Suprapubic skin (tissue), 4 donors: ENCODE data around the gene SLC22A31. TPM values are rescaled to one million over a fixed set of nuclear protein-coding genes. Genes with fewer than 3 reads are reported as not detected.
A peak's percentile ranks its signal among the peaks of the same experiment; 100 is the strongest.

ENCODE experiments used
- DNase-seq, 2 donors: peaks; one replicate each; pipeline ENCODE4 v3.0.0-alpha.2; 2019; ENCODE audit warnings: low spot score in 2 of 2
- H3K27ac ChIP-seq: fragments of 200-600 bp; sonication (generic); one replicate; pipeline ENCODE4 v1.5.1; 2019
- H3K27me3 ChIP-seq: fragments of 200-600 bp; sonication (generic); one replicate; pipeline ENCODE4 v1.5.1; 2019
- H3K36me3 ChIP-seq: fragments of 200-600 bp; sonication (generic); one replicate; pipeline ENCODE4 v1.5.1; 2019
- H3K4me1 ChIP-seq: fragments of 200-600 bp; sonication (generic); one replicate; pipeline ENCODE4 v1.5.1; 2019
- H3K4me3 ChIP-seq: fragments of 200-600 bp; sonication (generic); one replicate; pipeline ENCODE4 v1.5.1; 2019; ENCODE audit warnings: mild to moderate bottlenecking
- H3K9me3 ChIP-seq: fragments of 200-600 bp; sonication (generic); one replicate; pipeline ENCODE4 v1.5.1; 2019
- CTCF ChIP-seq, 2 donors: fragments of 200-600 bp in 1 of 2; fragments of 450-650 bp in 1 of 2; sonication (generic) in 1 of 2; IDR thresholded peaks; one replicate each; pipeline ENCODE4 v1.5.1; 2016 to 2019; ENCODE audit warnings: antibody characterized with exemption in 2 of 2, mild to moderate bottlenecking in 1 of 2, moderate library complexity in 1 of 2
- EP300 ChIP-seq: sonication (generic); formaldehyde crosslinking; IDR thresholded peaks from one replicate; pipeline ENCODE4 v1.6.1; 2017; ENCODE audit warnings: antibody characterized with exemption
- POLR2A ChIP-seq, 2 donors: fragments of 450-650 bp; IDR thresholded peaks; one replicate each; pipeline ENCODE4 v1.6.1; 2017; ENCODE audit warnings: antibody characterized with exemption in 2 of 2, mild to moderate bottlenecking in 2 of 2, moderate library complexity in 2 of 2
- POLR2AphosphoS5 ChIP-seq, 3 donors: sonication (generic); formaldehyde crosslinking; IDR thresholded peaks; one replicate each; pipeline ENCODE4 v1.6.1; 2017; ENCODE audit warnings: antibody characterized with exemption in 3 of 3
- WGBS: methylation state at CpG from one replicate; pipeline ENCODE4 v1.1.5; 2018; 5-methylcytosine and 5-hydroxymethylcytosine counted together
- total RNA-seq, 4 donors: library from RNA; depleted of rRNA; stranded (reverse); fragments of >200 nt; gene quantifications; one replicate each; pipeline ENCODE4 v1.1.0, GENCODE V29; 2016

SLC22A31 gene
- total RNA-seq, 4 donors from 2014 or later = 0.72 to 6.6 (median 4.7) TPM

- DNase-seq = no peak
- TF ChIP-seq EP300 (no peak), CTCF (IDR thresholded peaks at IDR 0.05) (no peak), POLR2A (IDR thresholded peaks at IDR 0.05) (no peak), POLR2AphosphoS5 (IDR thresholded peaks at IDR 0.05) (no peak)
- peaks cover 53% of the 10 kb centered on the region for H3K27me3 ChIP-seq
- WGBS = 90% methylated on average over 2 of the region's 11 CpGs
- no peak overlapping the region for H3K4me3 ChIP-seq
- H3K27ac ChIP-seq = no peak overlapping the region
- no peaks in the 10 kb centered on the region for H3K36me3 ChIP-seq
- H3K4me1 ChIP-seq = peaks cover 23% of the 10 kb centered on the region
- no peaks in the 10 kb centered on the region for H3K9me3 ChIP-seq
These were observed 28.2 kb downstream of the SLC22A31 start for GRCh38 chr16:89172171-89172527.

- peak; percentile 92 to 93 for DNase-seq
- H3K36me3 ChIP-seq = no peaks in the 10 kb centered on the region
- no peaks in the 10 kb centered on the region for H3K9me3 ChIP-seq
- H3K4me1 ChIP-seq = peaks cover 27% of the 10 kb centered on the region
- peak within 1 kb of the TSS; percentile 26 for H3K4me3 ChIP-seq
- 11% methylated on average over 20 of the region's 74 CpGs for WGBS
- H3K27ac ChIP-seq = no peak within 1 kb of the TSS
- peaks cover 54% of the 10 kb centered on the region for H3K27me3 ChIP-seq
- no peak for TF ChIP-seq EP300
- no peak for TF ChIP-seq CTCF (IDR thresholded peaks at IDR 0.05)
- no peak for TF ChIP-seq POLR2A (IDR thresholded peaks at IDR 0.05)
- TF ChIP-seq POLR2AphosphoS5 (IDR thresholded peaks at IDR 0.05) = no peak
These were observed 28.8 kb downstream of the SLC22A31 start, which contains the start of gene CDH15 for GRCh38 chr16:89171216-89172170. Gene CDH15 (plus strand): TSS chr16:89171748. CDS start chr16:89171832, 84 bp downstream.

- Histone ChIP-seq H3K27ac (no peak overlapping the region), H3K4me3 (peak overlapping the region; percentile 26), H3K9me3 (no peaks in the 10 kb centered on the region), H3K27me3 (peaks cover 56% of the 10 kb centered on the region), H3K36me3 (no peaks in the 10 kb centered on the region), H3K4me1 (peaks cover 27% of the 10 kb centered on the region)
- DNase-seq = no peak
- WGBS = 17% methylated on average over 28 of the region's 34 CpGs
- TF ChIP-seq CTCF (IDR thresholded peaks at IDR 0.05) = no peak
- no peak for TF ChIP-seq EP300
- no peak for TF ChIP-seq POLR2AphosphoS5 (IDR thresholded peaks at IDR 0.05)
- TF ChIP-seq POLR2A (IDR thresholded peaks at IDR 0.05) = no peak
These were observed 29.8 kb downstream of the SLC22A31 start for GRCh38 chr16:89170346-89171215.

GRCh38 chr16:89169778-89170177, 30.6 kb downstream of the SLC22A31 start:
- no peak for TF ChIP-seq CTCF (IDR thresholded peaks at IDR 0.05)
- no peak for TF ChIP-seq POLR2AphosphoS5 (IDR thresholded peaks at IDR 0.05)
- no peak for TF ChIP-seq POLR2A (IDR thresholded peaks at IDR 0.05)
- TF ChIP-seq EP300 = no peak
- Histone ChIP-seq H3K4me3 (no peak overlapping the region), H3K9me3 (no peaks in the 10 kb centered on the region), H3K4me1 (peaks cover 27% of the 10 kb centered on the region), H3K27ac (no peak overlapping the region), H3K27me3 (peaks cover 60% of the 10 kb centered on the region), H3K36me3 (no peaks in the 10 kb centered on the region)
- 79% methylated on average over 5 of the region's 14 CpGs for WGBS
- no peak for DNase-seq
